IPS-18a (cell line): ENCODE results near the gene AMH.

Experiments
- H3K27ac ChIP-seq: one replicate; pipeline ENCODE4 v1.5.1; 2013; ENCODE audit warnings: low read length
- H3K27me3 ChIP-seq: one replicate; pipeline ENCODE4 v1.6.1; 2013; ENCODE audit warnings: mild to moderate bottlenecking, low read length; ENCODE audit not compliant: control insufficient read depth, insufficient read depth
- H3K36me3 ChIP-seq: one replicate; pipeline ENCODE4 v1.6.1; 2013; ENCODE audit warnings: low read depth, low read length; ENCODE audit not compliant: control insufficient read depth
- H3K4me1 ChIP-seq: one replicate; pipeline ENCODE4 v1.6.1; 2013; ENCODE audit warnings: low read depth, low read length; ENCODE audit not compliant: control insufficient read depth
- H3K4me3 ChIP-seq: one replicate; pipeline ENCODE4 v1.5.1; 2013; ENCODE audit warnings: low read length
- H3K9ac ChIP-seq: one replicate; pipeline ENCODE4 v1.6.1; 2013; ENCODE audit warnings: mild to moderate bottlenecking, low read length, moderate library complexity
- H3K9me3 ChIP-seq: one replicate; pipeline ENCODE4 v1.6.1; 2013; ENCODE audit warnings: low read depth, low read length; ENCODE audit not compliant: control insufficient read depth

Gene AMH

GRCh38 chr19:2289714-2290435 lies 40.8 kb downstream of the AMH start:
- H3K9ac ChIP-seq: no peak overlapping the region
- H3K36me3 ChIP-seq: no peaks in the 10 kb centered on the region
- H3K9me3 ChIP-seq: no peaks in the 10 kb centered on the region
- H3K4me1 ChIP-seq: no peaks in the 10 kb centered on the region
- peak overlapping the region; percentile 27 for H3K4me3 ChIP-seq
- no peak overlapping the region for H3K27ac ChIP-seq
- H3K27me3 ChIP-seq: peaks cover 88% of the 10 kb centered on the region

- Histone ChIP-seq H3K27me3 (peaks cover 95% of the 10 kb centered on the region), H3K4me3 (peak overlapping the region; percentile 30), H3K36me3 (no peaks in the 10 kb centered on the region), H3K9me3 (no peaks in the 10 kb centered on the region), H3K9ac (no peak overlapping the region), H3K4me1 (no peaks in the 10 kb centered on the region), H3K27ac (no peak overlapping the region)
These were observed 41.5 kb downstream of the AMH start for GRCh38 chr19:2290441-2291184.

- Histone ChIP-seq H3K9me3 (no peaks in the 10 kb centered on the region), H3K36me3 (no peaks in the 10 kb centered on the region), H3K27me3 (peaks cover 95% of the 10 kb centered on the region), H3K27ac (no peak overlapping the region), H3K4me3 (peak overlapping the region; percentile 30), H3K9ac (no peak overlapping the region), H3K4me1 (no peaks in the 10 kb centered on the region)
These were observed 42.1 kb downstream of the AMH start for GRCh38 chr19:2291185-2291751.

GRCh38 chr19:2294687-2295335 lies 45.7 kb downstream of the AMH start:
- no peak overlapping the region for H3K9ac ChIP-seq
- H3K9me3 ChIP-seq: no peaks in the 10 kb centered on the region
- no peaks in the 10 kb centered on the region for H3K36me3 ChIP-seq
- H3K27me3 ChIP-seq: peaks cover 59% of the 10 kb centered on the region
- H3K27ac ChIP-seq: no peak overlapping the region
- no peak overlapping the region for H3K4me3 ChIP-seq
- no peaks in the 10 kb centered on the region for H3K4me1 ChIP-seq

GRCh38 chr19:2296141-2296540 lies 47.0 kb downstream of the AMH start:
- Histone ChIP-seq H3K4me3 (no peak overlapping the region), H3K4me1 (no peaks in the 10 kb centered on the region), H3K9me3 (no peaks in the 10 kb centered on the region), H3K27ac (no peak overlapping the region), H3K36me3 (no peaks in the 10 kb centered on the region), H3K27me3 (peaks cover 46% of the 10 kb centered on the region), H3K9ac (no peak overlapping the region)

- no peak overlapping the region for H3K27ac ChIP-seq
- no peaks in the 10 kb centered on the region for H3K36me3 ChIP-seq
- H3K4me3 ChIP-seq: no peak overlapping the region
- peaks cover 24% of the 10 kb centered on the region for H3K27me3 ChIP-seq
- no peaks in the 10 kb centered on the region for H3K4me1 ChIP-seq
- no peaks in the 10 kb centered on the region for H3K9me3 ChIP-seq
- H3K9ac ChIP-seq: no peak overlapping the region
These were observed 51.4 kb downstream of the AMH start for GRCh38 chr19:2300533-2300932.
